NCI-H146 (cell line): ENCODE data around the gene STAG1.

Experiments used
- DNase-seq: peaks from one replicate; lab custom pipeline; 2025; lab: John Stamatoyannopoulos, UW

The STAG1 gene

GRCh38 chr3:136330900-136331299 lies 421.3 kb downstream of the STAG1 start:
- DNase-seq: no peak

GRCh38 chr3:136329593-136329992 lies 422.6 kb downstream of the STAG1 start:
- no peak for DNase-seq

GRCh38 chr3:136327671-136328070 lies 424.5 kb downstream of the STAG1 start:
- DNase-seq: no peak

- DNase-seq: no peak
These were observed 425.9 kb downstream of the STAG1 start for GRCh38 chr3:136326316-136326715.

GRCh38 chr3:136311968-136312367 lies 440.2 kb downstream of the STAG1 start:
- DNase-seq: no peak

- DNase-seq: no peak
These were observed 440.9 kb downstream of the STAG1 start for GRCh38 chr3:136311261-136311660.

- no peak for DNase-seq
These were observed 446.3 kb downstream of the STAG1 start for GRCh38 chr3:136305879-136306278.

GRCh38 chr3:136300444-136300843 lies 451.7 kb downstream of the STAG1 start:
- DNase-seq: no peak

- DNase-seq: no peak
These were observed 454.4 kb downstream of the STAG1 start for GRCh38 chr3:136297826-136298225.

GRCh38 chr3:136296960-136297359 lies 455.2 kb downstream of the STAG1 start:
- DNase-seq: no peak

GRCh38 chr3:136294176-136294575 lies 458.0 kb downstream of the STAG1 start:
- no peak for DNase-seq

- DNase-seq: no peak
These were observed 458.9 kb downstream of the STAG1 start for GRCh38 chr3:136293279-136293678.

- no peak for DNase-seq
These were observed 459.7 kb downstream of the STAG1 start for GRCh38 chr3:136292500-136292899.

GRCh38 chr3:136291302-136291701 lies 460.9 kb downstream of the STAG1 start:
- no peak for DNase-seq
